ENCODE results near the gene NR4A2.
"Not testable (repeated sequence)": the region's sequence is repeated elsewhere in the genome, so short reads cannot be mapped to it uniquely, and the experiment has no call there.

Gene NR4A2

GRCh38 chr2:156320486-156321098 lies 11.9 kb downstream of the NR4A2 start:
- peak; percentile 8 for DNase-seq

GRCh38 chr2:156319811-156320485 lies 12.6 kb downstream of the NR4A2 start:
- peak; percentile 11 for DNase-seq

- DNase-seq, result no peak
These were observed 14.9 kb downstream of the NR4A2 start for GRCh38 chr2:156317631-156318030.

GRCh38 chr2:156311976-156312375 lies 20.5 kb downstream of the NR4A2 start:
- DNase-seq, result no peak

GRCh38 chr2:156310773-156311172 lies 21.7 kb downstream of the NR4A2 start:
- DNase-seq, result no peak

- DNase-seq, result no peak
These were observed 22.6 kb downstream of the NR4A2 start for GRCh38 chr2:156309917-156310316.

- no peak for DNase-seq
These were observed 23.4 kb downstream of the NR4A2 start for GRCh38 chr2:156309167-156309566.

GRCh38 chr2:156306821-156307220 lies 25.7 kb downstream of the NR4A2 start:
- no peak for DNase-seq

GRCh38 chr2:156305121-156305520 lies 27.4 kb downstream of the NR4A2 start:
- no peak for DNase-seq

- DNase-seq, result no peak
These were observed 32.2 kb downstream of the NR4A2 start for GRCh38 chr2:156300337-156300736.

- no peak for DNase-seq
These were observed 37.5 kb downstream of the NR4A2 start for GRCh38 chr2:156294945-156295580.

- not testable (repeated sequence) for DNase-seq
These were observed 39.1 kb downstream of the NR4A2 start for GRCh38 chr2:156293382-156293781.

- no peak for DNase-seq
These were observed 52.9 kb downstream of the NR4A2 start for GRCh38 chr2:156279446-156280150.
